H1 (cell line): ENCODE results near the gene PODN. TPM values are rescaled to one million over a fixed set of nuclear protein-coding genes. Genes with fewer than 3 reads are reported as not detected.

Experiments used
- CTCF ChIA-PET: fragments of 300-600 bp; sonication (Branson Sonifier 250); formaldehyde crosslinking; loops from one replicate; lab custom pipeline; 2021; ENCODE audit not compliant: partially characterized antibody; lab: Charles Lee
- POLR2A ChIA-PET: fragments of 300-600 bp; sonication (Branson Sonifier 250); formaldehyde crosslinking; loops from one replicate; lab custom pipeline; 2021; ENCODE audit warnings: inconsistent platforms; ENCODE audit not compliant: partially characterized antibody; lab: Charles Lee
- DNase-seq, 2 experiments: peaks; one replicate each; pipeline versions ENCODE4 v3.0.0 to v3.0.0-alpha.2; 2010 to 2022; ENCODE audit warnings: low spot score in 2 of 2, low read depth in 1 of 2, mixed read lengths in 1 of 2
- FAIRE-seq: peaks from 2 replicates; lab custom pipeline; 2011; peaks lifted over from hg19 to GRCh38; lab: Jason Lieb, UNC
- H2AFZ ChIP-seq: 2 replicates; pipeline ENCODE4 v1.8.1; 2012; ENCODE audit warnings: low read length, inconsistent platforms
- H2AK5ac ChIP-seq: 2 replicates; pipeline ENCODE4 v1.6.1; 2013; ENCODE audit warnings: low read depth, low read length
- H2BK120ac ChIP-seq: replicated peaks from 2 replicates; pipeline ENCODE3; 2013; ENCODE audit warnings: low read depth, low read length, inconsistent platforms
- H2BK12ac ChIP-seq: 2 replicates; pipeline ENCODE4 v1.6.1; 2013; ENCODE audit warnings: low read depth, low read length
- H2BK15ac ChIP-seq: 2 replicates; pipeline ENCODE4 v1.6.1; 2013; ENCODE audit warnings: low read length
- H2BK20ac ChIP-seq: 2 replicates; pipeline ENCODE4 v1.6.1; 2013; ENCODE audit warnings: low read length
- H2BK5ac ChIP-seq: 2 replicates; pipeline ENCODE4 v1.6.1; 2013; ENCODE audit warnings: low read depth, low read length
- H3K14ac ChIP-seq: 2 replicates; pipeline ENCODE4 v1.6.1; 2013; ENCODE audit warnings: inconsistent platforms; ENCODE audit not compliant: insufficient read length
- H3K18ac ChIP-seq: 2 replicates; pipeline ENCODE4 v1.6.1; 2013; ENCODE audit warnings: low read length; ENCODE audit errors: extremely low read depth
- H3K23ac ChIP-seq: 2 replicates; pipeline ENCODE4 v1.6.1; 2013; ENCODE audit warnings: inconsistent platforms; ENCODE audit not compliant: insufficient read length
- H3K23me2 ChIP-seq: 2 replicates; pipeline ENCODE4 v1.6.1; 2013; ENCODE audit warnings: low read depth, low read length
- H3K27ac ChIP-seq: 2 replicates; pipeline ENCODE4 v1.6.1; 2011; ENCODE audit warnings: low read depth, low read length, inconsistent platforms
- H3K27me3 ChIP-seq, 4 experiments: replicated peaks in 1 of 4; 1 replicate in 1 of 4; 2 replicates in 3 of 4; pipeline versions ENCODE4 v1.6.1 to v1.8.1; 2011 to 2013; ENCODE audit warnings: low read length in 3 of 4, mild to moderate bottlenecking in 3 of 4, inconsistent platforms in 2 of 4, mixed read lengths in 2 of 4, moderate library complexity in 1 of 4; ENCODE audit not compliant: control insufficient read depth in 3 of 4, insufficient read depth in 3 of 4; ENCODE audit errors: extremely low read depth in 1 of 4
- H3K36me3 ChIP-seq, 4 experiments: 2 replicates each; pipeline versions ENCODE4 v1.6.1 to v1.8.1; 2011 to 2013; ENCODE audit warnings: mild to moderate bottlenecking in 4 of 4, low read length in 3 of 4, moderate library complexity in 2 of 4, control low read depth in 1 of 4, inconsistent platforms in 1 of 4; ENCODE audit not compliant: insufficient read depth in 4 of 4, control insufficient read depth in 2 of 4
- H3K4ac ChIP-seq: replicated peaks from 2 replicates; pipeline ENCODE3; 2013; ENCODE audit warnings: low read length, low read depth, mixed read lengths, inconsistent platforms; ENCODE audit not compliant: insufficient read length
- H3K4me1 ChIP-seq, 4 experiments: replicated peaks in 1 of 4; 1 replicate in 1 of 4; 2 replicates in 3 of 4; pipeline versions ENCODE4 v1.6.1 to v1.8.1; 2011 to 2013; ENCODE audit warnings: low read length in 3 of 4, inconsistent platforms in 2 of 4, mixed read lengths in 1 of 4; ENCODE audit not compliant: insufficient read depth in 4 of 4, control insufficient read depth in 3 of 4
- H3K4me2 ChIP-seq, 2 experiments: 2 replicates each; pipeline versions ENCODE4 v1.6.1 to v1.8.1; 2011 to 2013; ENCODE audit warnings: low read depth in 2 of 2, low read length in 2 of 2, control low read depth in 1 of 2, inconsistent platforms in 1 of 2, mild to moderate bottlenecking in 1 of 2; ENCODE audit not compliant: insufficient read depth in 1 of 2
- H3K4me3 ChIP-seq, 4 experiments: fragments of 200-600, 300-600 bp in 1 of 4; sonication (generic), shearing (Covaris generic), sonication (Bioruptor Twin) in 1 of 4; 2 replicates each; pipeline versions ENCODE4 v1.5.1 to v1.8.1; 2011 to 2016; ENCODE audit warnings: low read length in 4 of 4, low read depth in 3 of 4, control low read depth in 2 of 4, inconsistent platforms in 2 of 4, mild to moderate bottlenecking in 2 of 4, mixed read lengths in 1 of 4, moderate library complexity in 1 of 4; ENCODE audit not compliant: insufficient read depth in 2 of 4; ENCODE audit errors: extremely low read depth in 1 of 4
- H3K56ac ChIP-seq: replicated peaks from 2 replicates; pipeline ENCODE3; 2013; ENCODE audit warnings: low read depth, mild to moderate bottlenecking, mixed read lengths, low read length, inconsistent platforms; ENCODE audit not compliant: insufficient read length
- H3K79me1 ChIP-seq: 2 replicates; pipeline ENCODE4 v1.6.1; 2013; ENCODE audit warnings: low read depth, low read length, control low read depth
- H3K79me2 ChIP-seq, 2 experiments: 2 replicates each; pipeline versions ENCODE4 v1.6.1 to v1.8.1; 2012 to 2013; ENCODE audit warnings: low read length in 2 of 2, mild to moderate bottlenecking in 2 of 2, inconsistent platforms in 1 of 2; ENCODE audit not compliant: insufficient read depth in 2 of 2, control insufficient read depth in 1 of 2
- H3K9ac ChIP-seq, 4 experiments: replicated peaks in 1 of 4; 1 replicate in 1 of 4; 2 replicates in 3 of 4; pipeline versions ENCODE4 v1.6.1 to v1.8.1; 2011 to 2013; ENCODE audit warnings: low read depth in 3 of 4, low read length in 3 of 4, control low read depth in 2 of 4, mild to moderate bottlenecking in 2 of 4, moderate library complexity in 2 of 4, inconsistent platforms in 1 of 4; ENCODE audit errors: extremely low read depth in 1 of 4
- H3K9me3 ChIP-seq, 2 experiments: 2 replicates each; pipeline versions ENCODE4 v1.6.1 to v1.8.1; 2012 to 2013; ENCODE audit warnings: mild to moderate bottlenecking in 2 of 2, moderate library complexity in 2 of 2, control low read depth in 1 of 2, inconsistent platforms in 1 of 2, low read depth in 1 of 2, low read length in 1 of 2, mixed read lengths in 1 of 2; ENCODE audit not compliant: insufficient read depth in 2 of 2
- H4K20me1 ChIP-seq, 2 experiments: replicated peaks in 1 of 2; 2 replicates each; pipeline versions ENCODE3 to v1.8.1; 2011 to 2013; ENCODE audit warnings: inconsistent platforms in 2 of 2, low read length in 2 of 2, mild to moderate bottlenecking in 1 of 2; ENCODE audit not compliant: insufficient read depth in 2 of 2, control insufficient read depth in 1 of 2
- H4K5ac ChIP-seq: 2 replicates; pipeline ENCODE4 v1.6.1; 2013; ENCODE audit warnings: low read length, low read depth, mixed read lengths, inconsistent platforms; ENCODE audit not compliant: insufficient read length
- H4K8ac ChIP-seq: 2 replicates; pipeline ENCODE4 v1.8.0; 2013; ENCODE audit warnings: mild to moderate bottlenecking, moderate library complexity, low read length, inconsistent platforms; ENCODE audit not compliant: insufficient read depth; ENCODE audit errors: extremely low read depth
- H4K91ac ChIP-seq: replicated peaks from 2 replicates; pipeline ENCODE3; 2013; ENCODE audit warnings: low read length, mixed read lengths, inconsistent platforms; ENCODE audit not compliant: insufficient read length
- ATF2 ChIP-seq: IDR thresholded peaks from 2 replicates; pipeline ENCODE4 v1.6.1; 2012; ENCODE audit warnings: low read length, inconsistent platforms
- BACH1 ChIP-seq: IDR thresholded peaks from 2 replicates; pipeline ENCODE4 v1.6.1; 2012; ENCODE audit warnings: low read length, improper control_type of control experiment
- EGR1 ChIP-seq: IDR thresholded peaks from 2 replicates; pipeline ENCODE4 v1.6.1; 2011; ENCODE audit warnings: low read depth, low read length, borderline replicate concordance
- EZH2 ChIP-seq: fragments of 200-600 bp; sonication (generic); IDR thresholded peaks from 2 replicates; pipeline ENCODE4 v1.7.1; 2012; ENCODE audit warnings: low read depth, mild to moderate bottlenecking, moderate library complexity, low read length, inconsistent platforms; ENCODE audit not compliant: severe bottlenecking
- FOSL1 ChIP-seq: IDR thresholded peaks from 2 replicates; pipeline ENCODE4 v1.6.1; 2011; ENCODE audit warnings: mild to moderate bottlenecking, low read depth, low read length, moderate library complexity; ENCODE audit not compliant: insufficient read depth
- NANOG ChIP-seq: IDR thresholded peaks from 2 replicates; pipeline ENCODE4 v1.6.1; 2011; ENCODE audit warnings: low read length, low read depth, mild to moderate bottlenecking, inconsistent platforms; ENCODE audit not compliant: insufficient read depth, poor library complexity, severe bottlenecking
- RAD21 ChIP-seq, 2 experiments: IDR thresholded peaks in 1 of 2; conservative IDR thresholded peaks in 1 of 2; 2 replicates each; pipeline ENCODE4 v1.6.1; 2011; ENCODE audit warnings: low read depth in 2 of 2, low read length in 2 of 2, improper control_type of control experiment in 1 of 2, inconsistent platforms in 1 of 2, mild to moderate bottlenecking in 1 of 2, moderate library complexity in 1 of 2
- RBBP5 ChIP-seq: IDR thresholded peaks from 2 replicates; pipeline ENCODE4 v1.7.1; 2012; ENCODE audit warnings: low read depth, mild to moderate bottlenecking, inconsistent platforms, low read length, moderate library complexity, borderline replicate concordance
- SIX5 ChIP-seq: IDR thresholded peaks from 2 replicates; pipeline ENCODE4 v1.6.1; 2011; ENCODE audit warnings: mild to moderate bottlenecking, low read depth, low read length
- SP4 ChIP-seq: IDR thresholded peaks from 2 replicates; pipeline ENCODE4 v1.6.1; 2012; ENCODE audit warnings: low read length, inconsistent platforms
- YY1 ChIP-seq: IDR thresholded peaks from 2 replicates; pipeline ENCODE4 v1.6.1; 2011; ENCODE audit warnings: low read depth, mild to moderate bottlenecking, low read length
- WGBS, 2 experiments: shearing (Covaris generic) in 1 of 2; methylation state at CpG; one replicate each; pipeline versions ENCODE4 v1.1.6 to v1.1.7; 2013 to 2015; ENCODE audit warnings: low lambda C conversion rate in 2 of 2, mixed read lengths in 2 of 2, inconsistent platforms in 1 of 2, low coverage in 1 of 2, missing lambda C conversion rate in 1 of 2; ENCODE audit not compliant: insufficient replicate concordance in 2 of 2, insufficient coverage in 1 of 2, insufficient read length in 1 of 2; ENCODE audit errors: extremely low coverage in 1 of 2, missing lambda C conversion rate in 1 of 2; 5-methylcytosine and 5-hydroxymethylcytosine counted together
- polyA plus RNA-seq, 7 experiments: library from polyadenylated mRNA; depleted of rRNA in 3 of 7; stranded (reverse) in 5 of 7; unstranded in 2 of 7; fragments of >200 nt in 5 of 7; fragments of 200-250 nt in 2 of 7; gene quantifications; 1 replicate in 5 of 7; 2 replicates in 1 of 7; 4 replicates in 1 of 7; pipeline versions ENCODE4 v1.2.1 to v1.2.3, GENCODE V29; 2011 to 2013; ENCODE audit warnings: missing spikeins in 2 of 7, mixed read lengths in 2 of 7
- total RNA-seq: library from RNA; stranded (reverse); fragmentation: NEBNext Ultra II Directional; extraction: Animal tissue kit (Norgen Biotek cat#: 25700); gene quantifications from 2 replicates; pipeline ENCODE4 v1.2.1, GENCODE V29; 2021
- TF ChIP-seq, protein P1 (sequence below): IDR thresholded peaks from 2 replicates; pipeline ENCODE4 v1.6.1; 2012; ENCODE audit warnings: inconsistent platforms

PODN gene
- total and polyA plus RNA-seq, 2 of the 8 experiments (the other 6 are each of a cell fraction or from before 2014, with no cell fraction given) = 0.11 to 0.17 TPM

- ChIA-PET CTCF (interaction anchor here (0.8 to 1.7 kb wide), 3 partner anchors 24 to 50 kb away, joined by 3 to 4 read pairs (median 3); no protein-coding TSS in a partner anchor), POLR2A (no interaction called here)
- Histone ChIP-seq H2BK120ac (no peak overlapping the region), H3K23me2 (no peaks in the 10 kb centered on the region), H3K4me1 (no peaks in the 10 kb centered on the region), H2AK5ac (no peak overlapping the region), H3K27ac (no peak overlapping the region), H3K36me3 (no peaks in the 10 kb centered on the region), H4K20me1 (no peaks in the 10 kb centered on the region), H3K4me3 (no peak overlapping the region), H4K8ac (no peak overlapping the region), H3K14ac (no peak overlapping the region), H4K5ac (no peak overlapping the region), H3K27me3 (no peaks in the 10 kb centered on the region), H2BK15ac (no peak overlapping the region), H3K56ac (no peak overlapping the region), H4K91ac (no peak overlapping the region), H3K4ac (no peak overlapping the region), H2BK5ac (no peak overlapping the region), H3K9me3 (no peaks in the 10 kb centered on the region; a peak in 1 of 4 replicates), H2BK20ac (no peak overlapping the region), H3K79me1 (no peaks in the 10 kb centered on the region), H3K9ac (no peak overlapping the region), H3K23ac (no peak overlapping the region), H3K4me2 (no peak overlapping the region), H2AFZ (no peak overlapping the region), H3K18ac (no peak overlapping the region), H2BK12ac (no peak overlapping the region), H3K79me2 (no peaks in the 10 kb centered on the region)
- FAIRE-seq (no peak), DNase-seq (no peak)
- WGBS, 2 experiments = 89% methylated on average over 7 of the region's 8 CpGs; no CpG with 5 or more reads in 1 of the 2 experiments
- TF ChIP-seq BACH1 = no peak
- no peak for TF ChIP-seq EZH2
- TF ChIP-seq SP4 = no peak
- TF ChIP-seq, protein P1, sequence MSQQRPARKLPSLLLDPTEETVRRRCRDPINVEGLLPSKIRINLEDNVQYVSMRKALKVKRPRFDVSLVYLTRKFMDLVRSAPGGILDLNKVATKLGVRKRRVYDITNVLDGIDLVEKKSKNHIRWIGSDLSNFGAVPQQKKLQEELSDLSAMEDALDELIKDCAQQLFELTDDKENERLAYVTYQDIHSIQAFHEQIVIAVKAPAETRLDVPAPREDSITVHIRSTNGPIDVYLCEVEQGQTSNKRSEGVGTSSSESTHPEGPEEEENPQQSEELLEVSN = no peak
- no peak for TF ChIP-seq YY1
- TF ChIP-seq RAD21 (IDR thresholded peaks at IDR 0.05 in 1 of 2, conservative IDR thresholded peaks at IDR 0.05 in 1 of 2; ENCODE audit: low read depth in 2 of 2, low read length in 2 of 2) = no peak
- TF ChIP-seq SIX5 = no peak
- TF ChIP-seq RBBP5 = no peak
- no peak for TF ChIP-seq EGR1
- TF ChIP-seq NANOG = no peak
- TF ChIP-seq ATF2 = no peak
- TF ChIP-seq FOSL1 = no peak
Measured at GRCh38 chr1:53132176-53132575, 70.2 kb downstream of the PODN start.
